ENCODE results near the gene DYNLT2. TPM values are rescaled to one million over a fixed set of nuclear protein-coding genes. Genes with fewer than 3 reads are reported as not detected.

Gene DYNLT2
- polyA plus RNA-seq, 1 of the 3 experiments (the other 2 are of a cell fraction) = 0.81 TPM

DNA sequence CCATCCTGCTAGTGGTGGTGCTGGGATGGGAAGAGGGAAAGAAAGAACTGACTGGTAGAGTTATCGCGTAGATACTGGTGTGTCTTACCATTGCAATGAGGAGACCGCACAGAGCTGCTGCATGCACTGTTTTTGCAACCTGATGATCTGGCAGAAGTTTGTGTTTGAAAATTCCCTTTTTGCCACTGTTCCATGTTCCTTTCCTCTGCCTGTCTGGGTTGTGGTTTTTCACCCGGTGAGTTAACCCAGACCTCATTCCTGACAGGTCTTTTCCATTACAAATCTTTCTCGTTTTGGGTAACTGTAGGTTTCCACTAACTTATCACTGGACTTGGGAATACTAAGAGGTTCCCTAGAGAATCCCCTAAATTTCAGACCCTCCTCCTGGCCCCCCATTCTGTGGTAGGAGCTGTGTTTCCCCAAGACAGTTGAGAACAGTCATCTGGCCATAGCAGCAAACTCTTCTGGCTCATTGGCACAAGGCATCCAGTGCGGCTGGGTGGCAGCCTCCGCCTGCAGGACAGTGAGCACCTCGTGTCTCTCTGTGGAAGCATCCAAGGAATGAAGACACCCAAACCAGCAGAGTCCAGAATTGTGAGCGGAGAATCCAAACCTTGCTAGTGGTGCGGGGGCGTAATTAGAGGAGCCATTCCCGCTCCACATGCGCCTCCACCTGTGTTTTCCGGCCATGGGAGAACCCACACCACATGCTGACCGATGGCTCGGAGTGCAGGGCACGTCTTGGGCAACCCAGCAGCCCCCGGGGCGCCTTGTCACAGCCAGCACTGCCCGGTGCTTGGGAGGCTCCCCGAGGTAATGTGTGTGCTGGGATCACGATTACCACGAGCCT is 32.8 kb upstream of the DYNLT2 start:
- TF ChIP-seq SMC3 (IDR thresholded peaks at IDR 0.05; ENCODE audit: low read depth, low read length) (no peak), TCF12 (IDR thresholded peaks at IDR 0.05) (no peak)
- TF ChIP-seq, protein P1, sequence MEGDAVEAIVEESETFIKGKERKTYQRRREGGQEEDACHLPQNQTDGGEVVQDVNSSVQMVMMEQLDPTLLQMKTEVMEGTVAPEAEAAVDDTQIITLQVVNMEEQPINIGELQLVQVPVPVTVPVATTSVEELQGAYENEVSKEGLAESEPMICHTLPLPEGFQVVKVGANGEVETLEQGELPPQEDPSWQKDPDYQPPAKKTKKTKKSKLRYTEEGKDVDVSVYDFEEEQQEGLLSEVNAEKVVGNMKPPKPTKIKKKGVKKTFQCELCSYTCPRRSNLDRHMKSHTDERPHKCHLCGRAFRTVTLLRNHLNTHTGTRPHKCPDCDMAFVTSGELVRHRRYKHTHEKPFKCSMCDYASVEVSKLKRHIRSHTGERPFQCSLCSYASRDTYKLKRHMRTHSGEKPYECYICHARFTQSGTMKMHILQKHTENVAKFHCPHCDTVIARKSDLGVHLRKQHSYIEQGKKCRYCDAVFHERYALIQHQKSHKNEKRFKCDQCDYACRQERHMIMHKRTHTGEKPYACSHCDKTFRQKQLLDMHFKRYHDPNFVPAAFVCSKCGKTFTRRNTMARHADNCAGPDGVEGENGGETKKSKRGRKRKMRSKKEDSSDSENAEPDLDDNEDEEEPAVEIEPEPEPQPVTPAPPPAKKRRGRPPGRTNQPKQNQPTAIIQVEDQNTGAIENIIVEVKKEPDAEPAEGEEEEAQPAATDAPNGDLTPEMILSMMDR (IDR thresholded peaks at IDR 0.05) = no peak
- TF ChIP-seq, protein P2, sequence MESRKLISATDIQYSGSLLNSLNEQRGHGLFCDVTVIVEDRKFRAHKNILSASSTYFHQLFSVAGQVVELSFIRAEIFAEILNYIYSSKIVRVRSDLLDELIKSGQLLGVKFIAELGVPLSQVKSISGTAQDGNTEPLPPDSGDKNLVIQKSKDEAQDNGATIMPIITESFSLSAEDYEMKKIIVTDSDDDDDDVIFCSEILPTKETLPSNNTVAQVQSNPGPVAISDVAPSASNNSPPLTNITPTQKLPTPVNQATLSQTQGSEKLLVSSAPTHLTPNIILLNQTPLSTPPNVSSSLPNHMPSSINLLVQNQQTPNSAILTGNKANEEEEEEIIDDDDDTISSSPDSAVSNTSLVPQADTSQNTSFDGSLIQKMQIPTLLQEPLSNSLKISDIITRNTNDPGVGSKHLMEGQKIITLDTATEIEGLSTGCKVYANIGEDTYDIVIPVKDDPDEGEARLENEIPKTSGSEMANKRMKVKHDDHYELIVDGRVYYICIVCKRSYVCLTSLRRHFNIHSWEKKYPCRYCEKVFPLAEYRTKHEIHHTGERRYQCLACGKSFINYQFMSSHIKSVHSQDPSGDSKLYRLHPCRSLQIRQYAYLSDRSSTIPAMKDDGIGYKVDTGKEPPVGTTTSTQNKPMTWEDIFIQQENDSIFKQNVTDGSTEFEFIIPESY (IDR thresholded peaks at IDR 0.05; ENCODE audit: borderline replicate concordance, low read depth) = no peak
- H3K27ac ChIP-seq (ENCODE audit: low read depth in 2 of 2, low read length in 1 of 2) = no peak overlapping the region
- H3K9me2 ChIP-seq = no peaks in the 10 kb centered on the region
- no peaks in the 10 kb centered on the region for H3K4me1 ChIP-seq (ENCODE audit: control insufficient read depth in 1 of 2, insufficient read depth in 2 of 2, low read depth in 1 of 2, low read length in 1 of 2)
- H3K4me3 ChIP-seq (ENCODE audit: low read depth in 2 of 2, low read length in 1 of 2) = no peak overlapping the region
- no peak overlapping the region for H3K9ac ChIP-seq
- WGBS (ENCODE audit: low lambda C conversion rate) = 89% methylated on average over 12 of the region's 23 CpGs
- H2AFZ ChIP-seq (ENCODE audit: low read depth) = no peak overlapping the region
- H3F3A ChIP-seq (replicated peaks; ENCODE audit: insufficient read depth) = no peaks in the 10 kb centered on the region
- no peaks in the 10 kb centered on the region for H3K9me3 ChIP-seq
- peaks cover 0 to 16% of the 10 kb centered on the region in 2 experiments for H3K36me3 ChIP-seq (replicated peaks in 1 of 2; ENCODE audit: control insufficient read depth in 1 of 2, insufficient read depth in 2 of 2, low read length in 1 of 2)
- no peaks in the 10 kb centered on the region for H4K20me1 ChIP-seq (ENCODE audit: insufficient read depth)
- no peak for DNase-seq
- no peaks in the 10 kb centered on the region for H3K27me3 ChIP-seq (ENCODE audit: insufficient read depth)
- no peak overlapping the region for H3K4me2 ChIP-seq
- no peaks in the 10 kb centered on the region for H3K79me2 ChIP-seq (ENCODE audit: insufficient read depth)
- ChIA-PET POLR2A (no interaction called here), CTCF (interaction anchor here (0.9 to 1.4 kb wide), 2 partner anchors 10 to 745 kb away, joined by 3 to 4 read pairs; no protein-coding TSS in a partner anchor)

DNA sequence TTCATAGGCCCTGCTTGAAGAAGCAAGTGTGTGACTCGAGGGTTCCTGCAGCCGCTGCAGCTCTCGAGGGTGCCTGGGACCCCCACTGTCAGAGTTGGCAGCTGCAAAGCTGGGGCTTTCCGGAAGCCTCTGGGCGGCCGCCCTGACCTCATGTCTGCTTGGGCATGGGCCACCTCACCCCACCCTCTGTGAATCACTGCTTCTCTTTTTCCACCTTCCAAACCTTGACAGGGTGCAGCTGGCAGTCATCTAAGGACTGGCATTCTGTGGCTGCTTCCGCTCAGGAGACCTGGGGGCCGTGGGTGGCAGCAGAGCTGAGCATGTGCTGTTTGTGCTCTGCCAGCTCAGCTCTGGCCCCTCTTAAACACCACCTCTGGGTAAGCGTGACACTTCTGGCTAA is 32.0 kb upstream of the DYNLT2 start:
- no peak for DNase-seq
- Histone ChIP-seq H4K20me1 (ENCODE audit: insufficient read depth) (no peaks in the 10 kb centered on the region), H2AFZ (ENCODE audit: low read depth) (no peak overlapping the region), H3K27ac (ENCODE audit: low read depth in 2 of 2, low read length in 1 of 2) (no peak overlapping the region), H3K4me2 (no peak overlapping the region), H3K4me3 (ENCODE audit: low read depth in 2 of 2, low read length in 1 of 2) (no peak overlapping the region), H3K79me2 (ENCODE audit: insufficient read depth) (no peaks in the 10 kb centered on the region), H3K27me3 (ENCODE audit: insufficient read depth) (no peaks in the 10 kb centered on the region), H3K9me2 (no peaks in the 10 kb centered on the region), H3K9me3 (no peaks in the 10 kb centered on the region), H3K9ac (no peak overlapping the region), H3K4me1 (ENCODE audit: control insufficient read depth in 1 of 2, insufficient read depth in 2 of 2, low read depth in 1 of 2, low read length in 1 of 2) (no peaks in the 10 kb centered on the region), H3K36me3 (replicated peaks in 1 of 2; ENCODE audit: control insufficient read depth in 1 of 2, insufficient read depth in 2 of 2, low read length in 1 of 2) (peaks cover 0 to 19% of the 10 kb centered on the region in 2 experiments), H3F3A (replicated peaks; ENCODE audit: insufficient read depth) (no peaks in the 10 kb centered on the region)
- POLR2A ChIA-PET = no interaction called here
- no peak for TF ChIP-seq RFX5 (IDR thresholded peaks at IDR 0.05; ENCODE audit: low read length)
- TF ChIP-seq FOXM1 (IDR thresholded peaks at IDR 0.05; ENCODE audit: low read depth) = no peak
- TF ChIP-seq, protein P2 (IDR thresholded peaks at IDR 0.05; ENCODE audit: borderline replicate concordance, low read depth) = no peak
- no peak for TF ChIP-seq JUND (IDR thresholded peaks at IDR 0.05)
- TF ChIP-seq TEAD4 (IDR thresholded peaks at IDR 0.05; ENCODE audit: borderline replicate concordance, insufficient read depth) = no peak
- TF ChIP-seq TAF1 (IDR thresholded peaks at IDR 0.05; ENCODE audit: borderline replicate concordance, low read depth, low read length) = no peak
- no peak for TF ChIP-seq RCOR1 (IDR thresholded peaks at IDR 0.05; ENCODE audit: low read length)
- TF ChIP-seq NRF1 (IDR thresholded peaks at IDR 0.05; ENCODE audit: low read depth, low read length) = no peak
- no peak for TF ChIP-seq YY1 (IDR thresholded peaks at IDR 0.05; ENCODE audit: low read depth)
- no peak for TF ChIP-seq NFIC (IDR thresholded peaks at IDR 0.05; ENCODE audit: borderline replicate concordance)
- TF ChIP-seq MXI1 (IDR thresholded peaks at IDR 0.05; ENCODE audit: low read depth, low read length) = no peak
- no peak for TF ChIP-seq RXRA (IDR thresholded peaks at IDR 0.05; ENCODE audit: borderline replicate concordance, low read depth)
- no peak for TF ChIP-seq MEF2A (IDR thresholded peaks at IDR 0.05; ENCODE audit: borderline replicate concordance, low read depth)
- 77% methylated on average over 3 of the region's 9 CpGs for WGBS (ENCODE audit: low lambda C conversion rate)
- CTCF ChIA-PET = interaction anchor here (0.9 to 1.4 kb wide), 3 partner anchors 11 to 747 kb away, joined by 3 to 4 read pairs (median 3); no protein-coding TSS in a partner anchor
